Gastrocnemius medialis (tissue), 4 donors: ENCODE measurements around the gene NDUFB10. TPM values are rescaled to one million over a fixed set of nuclear protein-coding genes. Genes with fewer than 3 reads are reported as not detected.

Source experiments
- ATAC-seq, 2 donors: fragments of 150-250 bp; one replicate each; pipeline ENCODE4 v1.9.1; 2016
- DNase-seq, 2 donors: peaks; one replicate each; pipeline ENCODE4 v3.0.0-alpha.2; 2019
- H3K27ac ChIP-seq, 4 donors: fragments of 200-600 bp; sonication (generic); 1 replicate in 1 of 4; 2 replicates in 3 of 4; pipeline ENCODE4 v1.5.1; 2016 to 2018; ENCODE audit warnings: mild to moderate bottlenecking in 2 of 4, moderate library complexity in 1 of 4
- H3K27me3 ChIP-seq, 3 donors: fragments of 200-600 bp; sonication (generic) in 2 of 3; 1 replicate in 1 of 3; 2 replicates in 2 of 3; pipeline versions ENCODE4 v1.5.1 to v1.6.0; 2016 to 2019; ENCODE audit warnings: mild to moderate bottlenecking in 1 of 3, moderate library complexity in 1 of 3
- H3K36me3 ChIP-seq, 2 donors: fragments of 200-600 bp; sonication (generic) in 1 of 2; one replicate each; pipeline ENCODE4 v1.5.1; 2017 to 2018
- H3K4me1 ChIP-seq, 2 donors: fragments of 200-600 bp; sonication (generic) in 1 of 2; one replicate each; pipeline ENCODE4 v1.5.1; 2016 to 2017; ENCODE audit warnings: mild to moderate bottlenecking in 2 of 2
- H3K4me3 ChIP-seq, 4 donors: fragments of 200-600 bp; sonication (generic) in 3 of 4; 1 replicate in 1 of 4; 2 replicates in 3 of 4; pipeline ENCODE4 v1.5.1; 2016 to 2019; ENCODE audit warnings: mild to moderate bottlenecking in 2 of 4
- H3K9me3 ChIP-seq, 3 donors: fragments of 200-600 bp; sonication (generic) in 2 of 3; 1 replicate in 1 of 3; 2 replicates in 2 of 3; pipeline ENCODE4 v1.5.1; 2016 to 2019
- CTCF ChIP-seq, 5 experiments: fragments of 450-650 bp in 3 of 5; fragments of 200-600 bp in 2 of 5; sonication (generic) in 2 of 5; IDR thresholded peaks in 4 of 5; conservative IDR thresholded peaks in 1 of 5; 1 replicate in 4 of 5; 2 replicates in 1 of 5; pipeline ENCODE4 v1.5.1; 2016 to 2019; ENCODE audit warnings: antibody characterized with exemption in 5 of 5, mild to moderate bottlenecking in 3 of 5, moderate library complexity in 3 of 5
- POLR2A ChIP-seq, 2 donors: fragments of 450-650 bp; IDR thresholded peaks; one replicate each; pipeline ENCODE4 v1.6.1; 2017; ENCODE audit warnings: antibody characterized with exemption in 2 of 2, mild to moderate bottlenecking in 2 of 2, moderate library complexity in 2 of 2
- in situ Hi-C, 4 donors: fragments of 200-750 bp; cut with MboI; loops; one replicate each; pipeline versions ENCODE4 v1.15.0 to v1.8.0; 2017; ENCODE audit warnings: low sequenced_read_pairs in 4 of 4
- intact Hi-C: fragments of 100-400 bp; cut with DNase I; formaldehyde crosslinking; loops from one replicate; pipeline ENCODE4 v1.15.1; 2023; ENCODE audit warnings: low total_unique reads
- total RNA-seq, 4 donors: library from RNA; depleted of rRNA; stranded (reverse); fragments of >200 nt; gene quantifications; one replicate each; pipeline versions ENCODE4 v1.1.0 to v1.2.3, GENCODE V29; 2016

The NDUFB10 gene
- total RNA-seq, 4 donors from 2014 or later = 530 to 1,014 (median 743) TPM

GRCh38 chr16:1968146-1968953, 9.0 kb downstream of the NDUFB10 start:
- peaks cover 24 to 39% of the 10 kb centered on the region in 2 donors for H3K4me1 ChIP-seq
- intact Hi-C loops = no loop called here

GRCh38 chr16:1971796-1972489, 12.6 kb downstream of the NDUFB10 start, which contains the start of gene TBL3:
TBL3 (plus strand) TSS chr16:1972053; CDS start chr16:1972165, 112 bp downstream.
- TF ChIP-seq POLR2A (IDR thresholded peaks at IDR 0.05) (peak; percentile 92 to 96), CTCF (IDR thresholded peaks at IDR 0.05 in 4 of 5, conservative IDR thresholded peaks at IDR 0.05 in 1 of 5) (peak in 2 of 5 experiments; percentile 54 to 64)
- DNase-seq (peak; percentile 87 to 90), ATAC-seq (peak; percentile 95 to 96)
- H3K4me3 ChIP-seq = peak within 1 kb of the TSS; percentile 80 to 99 (median 86)
- peak within 1 kb of the TSS; percentile 86 to 94 (median 92) for H3K27ac ChIP-seq
- intact Hi-C loops (loop anchor here (1.0 kb wide), 1 partner anchor 37 kb away; the partner anchor contains the start of gene ZNF598), in situ Hi-C loops (no loop called here)
- H3K9me3 ChIP-seq = no peaks in the 10 kb centered on the region
- peaks cover 0 to 29% of the 10 kb centered on the region in 2 donors for H3K36me3 ChIP-seq
- H3K4me1 ChIP-seq = peaks cover 13 to 23% of the 10 kb centered on the region in 2 donors
- H3K27me3 ChIP-seq = no peaks in the 10 kb centered on the region

More at GRCh38 chr16:1968146-1968953, 9.0 kb downstream of the NDUFB10 start:
- Histone ChIP-seq H3K36me3 (peaks cover 0 to 2% of the 10 kb centered on the region in 2 donors), H3K27me3 (no peaks in the 10 kb centered on the region), H3K9me3 (no peaks in the 10 kb centered on the region), H3K4me3 (no peak overlapping the region), H3K27ac (no peak overlapping the region)
- in situ Hi-C loops = no loop called here
- no peak for TF ChIP-seq CTCF (IDR thresholded peaks at IDR 0.05 in 4 of 5, conservative IDR thresholded peaks at IDR 0.05 in 1 of 5)
- TF ChIP-seq POLR2A (IDR thresholded peaks at IDR 0.05) = no peak
- ATAC-seq = no peak
- no peak for DNase-seq

GRCh38 chr16:1972490-1972877, 13.1 kb downstream of the NDUFB10 start:
- Histone ChIP-seq H3K27ac (peak overlapping the region; percentile 86 to 94 (median 92)), H3K9me3 (no peaks in the 10 kb centered on the region), H3K4me3 (peak overlapping the region; percentile 80 to 99 (median 86)), H3K36me3 (peaks cover 0 to 34% of the 10 kb centered on the region in 2 donors), H3K27me3 (no peaks in the 10 kb centered on the region), H3K4me1 (peaks cover 13 to 23% of the 10 kb centered on the region in 2 donors)
- ATAC-seq = no peak
- DNase-seq = no peak
- intact Hi-C loops (no loop called here), in situ Hi-C loops (no loop called here)
- TF ChIP-seq CTCF (IDR thresholded peaks at IDR 0.05 in 4 of 5, conservative IDR thresholded peaks at IDR 0.05 in 1 of 5) (no peak), POLR2A (IDR thresholded peaks at IDR 0.05) (no peak)

GRCh38 chr16:1973461-1974156, 14.3 kb downstream of the NDUFB10 start:
- H3K4me1 ChIP-seq = peaks cover 13 to 23% of the 10 kb centered on the region in 2 donors
- TF ChIP-seq CTCF (IDR thresholded peaks at IDR 0.05 in 4 of 5, conservative IDR thresholded peaks at IDR 0.05 in 1 of 5) = no peak
- TF ChIP-seq POLR2A (IDR thresholded peaks at IDR 0.05) = no peak
- H3K27me3 ChIP-seq = no peaks in the 10 kb centered on the region
- H3K27ac ChIP-seq = no peak overlapping the region
- intact Hi-C loops = no loop called here
- ATAC-seq (no peak), DNase-seq (no peak)
- peaks cover 0 to 45% of the 10 kb centered on the region in 2 donors for H3K36me3 ChIP-seq
- H3K9me3 ChIP-seq = no peaks in the 10 kb centered on the region
- in situ Hi-C loops = no loop called here
- peak overlapping the region in 2 of 4 donors; percentile 83 to 89 for H3K4me3 ChIP-seq
